Ovary (tissue), 9 donors: ENCODE results near the gene AEBP2. TPM values are rescaled to one million over a fixed set of nuclear protein-coding genes. Genes with fewer than 3 reads are reported as not detected.

Source experiments
- DNase-seq, 5 donors: peaks; one replicate each; pipeline ENCODE4 v3.0.0-alpha.2; 2019 to 2020
- H3K27ac ChIP-seq, 2 donors: fragments of 200-600 bp; one replicate each; pipeline versions ENCODE4 v1.5.1 to v1.8.0; 2019 to 2022
- H3K27me3 ChIP-seq: fragments of 200-600 bp; one replicate; pipeline ENCODE4 v1.8.0; 2022
- H3K36me3 ChIP-seq: fragments of 200-600 bp; sonication (generic); one replicate; pipeline ENCODE4 v1.5.1; 2019
- H3K4me1 ChIP-seq: one replicate; pipeline ENCODE4 v1.8.1; 2013; ENCODE audit warnings: mild to moderate bottlenecking, moderate library complexity; ENCODE audit not compliant: insufficient read depth
- H3K4me3 ChIP-seq: fragments of 200-600 bp; sonication (generic); one replicate; pipeline ENCODE4 v1.5.1; 2017
- H3K9me3 ChIP-seq, 2 donors: fragments of 200-600 bp in 1 of 2; sonication (generic) in 1 of 2; one replicate each; pipeline versions ENCODE4 v1.5.1 to v1.8.1; 2013 to 2019; ENCODE audit warnings: mild to moderate bottlenecking in 1 of 2, moderate library complexity in 1 of 2
- EP300 ChIP-seq: sonication (generic); formaldehyde crosslinking; IDR thresholded peaks from one replicate; pipeline ENCODE4 v1.6.1; 2017; ENCODE audit warnings: antibody characterized with exemption
- POLR2A ChIP-seq: fragments of 450-650 bp; IDR thresholded peaks from one replicate; pipeline ENCODE4 v1.6.1; 2017; ENCODE audit warnings: antibody characterized with exemption, mild to moderate bottlenecking, moderate library complexity
- WGBS, 3 donors: extraction: QIAGEN DNeasy Blood & Tissue Kit in 1 of 3; methylation state at CpG; one replicate each; pipeline versions ENCODE4 v1.1.5 to v1.1.7; 2013 to 2017; 5-methylcytosine and 5-hydroxymethylcytosine counted together
- intact Hi-C, 4 donors: fragments of 100-400 bp; cut with DNase I; formaldehyde crosslinking; loops; one replicate each; pipeline versions ENCODE4 v1.11.0 to v1.15.1; 2022 to 2023
- polyA plus RNA-seq, 2 donors: library from polyadenylated mRNA; stranded (reverse); fragments of 200-250 nt in 1 of 2; fragments of 350-450 nt in 1 of 2; fragmentation: Illumina TruSeq in 1 of 2; extraction: RNeasy Lipid Tissue Mini Kit (QIAGEN cat#74804) in 1 of 2; gene quantifications; one replicate each; pipeline ENCODE4 v1.2.3, GENCODE V29; 2013 to 2014
- total RNA-seq, 7 donors: library from RNA; depleted of rRNA in 2 of 7; stranded (reverse); fragments of >200 nt in 2 of 7; fragmentation: NEBNext Ultra II Directional in 3 of 7; extraction: Animal tissue kit (Norgen Biotek cat#: 25700) in 3 of 7; gene quantifications; one replicate each; pipeline versions ENCODE4 v1.1.0 to v1.2.4, GENCODE V29; 2016 to 2023
- TF ChIP-seq, protein P1 (sequence below), 3 donors: fragments of 450-650 bp in 2 of 3; fragments of 200-600 bp in 1 of 3; IDR thresholded peaks; one replicate each; pipeline versions ENCODE4 v1.5.1 to v1.8.0; 2016 to 2022; ENCODE audit warnings: antibody characterized with exemption in 3 of 3, mild to moderate bottlenecking in 1 of 3
- donor health status: DM: no; HTN: no; CAD: no; lungs with moderate emphysema.
- donor health status: DM: no; HTN: no; CAD: no.
- donor health status: Bipolar disorder and iron deficiency.
- donor health status: DM: yes; HTN: yes; CAD: no.
- donor health status: DM: no; HTN: no; CAD: no.
- donor health status: DM: yes; HTN: yes; CAD: no.

AEBP2 gene
- total and polyA plus RNA-seq, 9 donors = 22.4 to 62.4 (median 50.3) TPM

DNA sequence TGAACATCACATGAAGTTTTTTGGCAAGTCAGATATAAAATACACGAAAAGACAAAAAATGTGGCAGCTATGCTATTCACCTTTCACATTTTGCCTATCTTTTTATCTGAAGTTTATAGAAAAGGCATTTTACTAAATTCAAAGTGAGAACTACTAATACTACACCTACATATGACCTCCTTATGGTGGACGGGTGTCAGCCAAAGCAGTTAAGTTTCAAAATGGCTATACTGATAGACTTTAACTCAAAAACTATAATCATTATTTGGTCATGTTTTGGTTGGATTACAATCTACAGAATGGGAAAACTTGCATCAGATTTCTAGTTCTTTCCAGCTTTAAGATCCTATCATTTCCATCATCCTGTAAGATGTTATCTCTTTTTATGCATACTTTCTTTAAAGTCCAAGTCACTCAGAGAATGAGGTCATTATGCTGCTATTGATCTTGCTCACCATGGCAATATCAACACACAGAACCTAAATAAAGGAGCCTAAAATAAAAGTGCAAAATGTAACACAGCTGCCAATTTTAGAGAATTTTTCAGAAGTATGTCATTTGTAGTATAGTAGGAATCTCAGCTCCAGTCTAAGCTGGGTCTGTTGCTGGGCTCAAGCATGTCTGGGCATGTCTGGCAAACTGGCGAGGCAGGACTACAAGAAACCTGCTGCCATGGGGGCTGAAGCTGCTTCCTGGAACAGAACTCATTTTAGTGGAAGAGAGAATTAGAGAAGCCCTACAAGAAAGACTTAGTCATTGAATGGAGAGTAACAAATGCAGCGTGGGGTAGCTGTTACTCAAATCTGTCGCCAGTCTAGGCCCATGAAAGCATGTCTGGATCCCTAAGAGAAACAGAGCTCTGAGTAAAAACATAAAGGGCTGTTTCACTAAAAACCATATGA lies 7.6 kb upstream of the AEBP2 start:
- H3K4me3 ChIP-seq = no peak overlapping the region
- DNase-seq = no peak
- H3K27me3 ChIP-seq = no peaks in the 10 kb centered on the region
- intact Hi-C loops = no loop called here
- no peaks in the 10 kb centered on the region for H3K9me3 ChIP-seq
- whole genome bisulfite sequencing, 3 donors = 79 to 83% (median 81%) methylated on average over 5 of the region's 5 CpGs
- no peak overlapping the region for H3K27ac ChIP-seq
- H3K4me1 ChIP-seq = no peaks in the 10 kb centered on the region
- no peaks in the 10 kb centered on the region for H3K36me3 ChIP-seq
- TF ChIP-seq, protein P1, sequence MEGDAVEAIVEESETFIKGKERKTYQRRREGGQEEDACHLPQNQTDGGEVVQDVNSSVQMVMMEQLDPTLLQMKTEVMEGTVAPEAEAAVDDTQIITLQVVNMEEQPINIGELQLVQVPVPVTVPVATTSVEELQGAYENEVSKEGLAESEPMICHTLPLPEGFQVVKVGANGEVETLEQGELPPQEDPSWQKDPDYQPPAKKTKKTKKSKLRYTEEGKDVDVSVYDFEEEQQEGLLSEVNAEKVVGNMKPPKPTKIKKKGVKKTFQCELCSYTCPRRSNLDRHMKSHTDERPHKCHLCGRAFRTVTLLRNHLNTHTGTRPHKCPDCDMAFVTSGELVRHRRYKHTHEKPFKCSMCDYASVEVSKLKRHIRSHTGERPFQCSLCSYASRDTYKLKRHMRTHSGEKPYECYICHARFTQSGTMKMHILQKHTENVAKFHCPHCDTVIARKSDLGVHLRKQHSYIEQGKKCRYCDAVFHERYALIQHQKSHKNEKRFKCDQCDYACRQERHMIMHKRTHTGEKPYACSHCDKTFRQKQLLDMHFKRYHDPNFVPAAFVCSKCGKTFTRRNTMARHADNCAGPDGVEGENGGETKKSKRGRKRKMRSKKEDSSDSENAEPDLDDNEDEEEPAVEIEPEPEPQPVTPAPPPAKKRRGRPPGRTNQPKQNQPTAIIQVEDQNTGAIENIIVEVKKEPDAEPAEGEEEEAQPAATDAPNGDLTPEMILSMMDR (IDR thresholded peaks at IDR 0.05) = no peak
- TF ChIP-seq EP300 (no peak), POLR2A (no peak)

DNA sequence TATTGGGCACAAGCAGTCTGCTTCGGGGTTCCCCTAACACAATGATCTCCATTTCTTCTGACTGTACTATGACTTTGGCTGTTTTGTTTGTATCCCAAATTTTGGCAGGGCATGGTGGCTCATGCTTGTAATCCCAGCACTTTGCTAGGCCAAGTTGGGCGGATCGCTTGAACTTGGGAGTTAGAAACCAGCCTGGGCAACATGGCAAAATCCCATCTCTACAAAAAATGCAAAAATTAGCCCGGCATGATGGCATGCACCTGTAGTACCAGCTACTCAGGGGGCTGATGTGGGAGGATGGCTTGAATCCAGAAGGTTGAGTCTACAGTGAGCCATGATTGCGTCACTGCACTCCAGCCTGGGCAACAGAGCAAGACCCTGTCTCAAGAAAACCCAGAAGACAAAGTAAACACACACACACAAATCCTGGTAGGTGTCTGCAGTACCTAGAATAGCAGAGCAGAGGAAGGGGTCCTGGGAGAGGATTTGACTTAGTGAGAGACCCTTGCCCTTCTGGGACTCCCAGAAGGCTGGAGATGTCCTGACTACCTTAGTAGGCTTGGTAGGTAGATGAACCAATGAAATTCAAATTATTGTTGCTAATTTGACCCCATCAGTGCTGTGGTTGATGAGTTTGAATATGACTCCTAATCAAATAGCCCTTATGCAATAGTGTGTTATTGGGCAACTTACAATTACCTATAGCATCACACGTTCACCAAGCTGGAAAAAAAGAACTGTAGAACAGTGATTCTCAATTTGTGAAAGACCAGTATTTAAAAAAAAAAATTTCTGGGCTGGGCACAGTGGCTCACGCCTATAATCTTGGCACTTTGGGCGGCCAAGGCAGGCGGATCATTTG lies 6.8 kb upstream of the AEBP2 start:
- DNase-seq = no peak
- Histone ChIP-seq H3K4me3 (no peak overlapping the region), H3K27ac (no peak overlapping the region), H3K4me1 (no peaks in the 10 kb centered on the region), H3K36me3 (no peaks in the 10 kb centered on the region), H3K9me3 (no peaks in the 10 kb centered on the region), H3K27me3 (no peaks in the 10 kb centered on the region)
- WGBS, 3 donors = 92 to 94% (median 93%) methylated on average over 9 of the region's 9 CpGs
- intact Hi-C loops = no loop called here
- TF ChIP-seq EP300 (no peak), POLR2A (no peak)
- TF ChIP-seq, protein P1 (IDR thresholded peaks at IDR 0.05) = no peak

DNA sequence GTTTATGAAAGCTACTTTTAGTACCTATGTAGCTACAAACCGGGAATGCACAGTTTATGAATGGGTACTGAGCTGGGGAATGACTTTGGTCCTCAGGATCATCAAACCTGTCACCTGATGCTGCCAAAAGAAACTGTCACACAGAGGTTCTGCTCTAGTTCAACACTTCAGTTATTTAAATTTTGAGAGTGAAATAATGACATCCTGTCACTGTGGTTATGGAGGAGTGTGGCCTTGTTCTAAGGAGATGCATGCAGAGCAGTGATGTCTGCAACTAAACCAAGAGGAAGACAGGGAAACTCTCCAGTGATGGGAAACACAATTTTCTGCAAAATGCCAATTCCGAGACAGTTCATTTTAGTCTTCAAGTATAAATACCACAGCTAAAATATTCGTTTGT lies 4.8 kb upstream of the AEBP2 start:
- WGBS, 3 donors = 49 to 61% (median 53%) methylated on average over 3 of the region's 3 CpGs
- Histone ChIP-seq H3K9me3 (no peaks in the 10 kb centered on the region), H3K4me1 (no peaks in the 10 kb centered on the region), H3K27ac (no peak overlapping the region), H3K27me3 (no peaks in the 10 kb centered on the region), H3K36me3 (no peaks in the 10 kb centered on the region), H3K4me3 (no peak overlapping the region)
- DNase-seq = no peak
- TF ChIP-seq POLR2A (no peak), EP300 (no peak)
- TF ChIP-seq, protein P1 (IDR thresholded peaks at IDR 0.05) = no peak
- intact Hi-C loops = no loop called here

GRCh38 chr12:19435831-19436497 lies 3.3 kb upstream of the AEBP2 start:
- no peak overlapping the region for H3K4me3 ChIP-seq

More at GRCh38 chr12:19435831-19436497, 3.3 kb upstream of the AEBP2 start:
- WGBS, 3 donors = 78 to 83% (median 83%) methylated on average over 10 of the region's 10 CpGs
- TF ChIP-seq POLR2A = no peak
- TF ChIP-seq, protein P1 (IDR thresholded peaks at IDR 0.05) = no peak
- TF ChIP-seq EP300 = no peak
- no peak overlapping the region for H3K27ac ChIP-seq
- no peaks in the 10 kb centered on the region for H3K27me3 ChIP-seq
- intact Hi-C loops = no loop called here
- H3K9me3 ChIP-seq = no peaks in the 10 kb centered on the region
- H3K36me3 ChIP-seq = no peaks in the 10 kb centered on the region
- no peaks in the 10 kb centered on the region for H3K4me1 ChIP-seq
- no peak for DNase-seq
